Transverse colon (tissue), 3 donors: Measurements from ENCODE around the gene ABHD12.

Experiments
- EP300 ChIP-seq: sonication (generic); formaldehyde crosslinking; IDR thresholded peaks from one replicate; pipeline ENCODE4 v1.6.1; 2017; ENCODE audit warnings: antibody characterized with exemption, low read depth
- TF ChIP-seq, protein P1 (sequence below), 5 experiments: fragments of 200-600 bp in 3 of 5; fragments of 450-650 bp in 2 of 5; sonication (generic) in 3 of 5; IDR thresholded peaks; 1 replicate in 2 of 5; 2 replicates in 3 of 5; pipeline ENCODE4 v1.5.1; 2016 to 2017; ENCODE audit warnings: antibody characterized with exemption in 5 of 5, inconsistent platforms in 3 of 5, mild to moderate bottlenecking in 2 of 5, moderate library complexity in 1 of 5

DNA sequence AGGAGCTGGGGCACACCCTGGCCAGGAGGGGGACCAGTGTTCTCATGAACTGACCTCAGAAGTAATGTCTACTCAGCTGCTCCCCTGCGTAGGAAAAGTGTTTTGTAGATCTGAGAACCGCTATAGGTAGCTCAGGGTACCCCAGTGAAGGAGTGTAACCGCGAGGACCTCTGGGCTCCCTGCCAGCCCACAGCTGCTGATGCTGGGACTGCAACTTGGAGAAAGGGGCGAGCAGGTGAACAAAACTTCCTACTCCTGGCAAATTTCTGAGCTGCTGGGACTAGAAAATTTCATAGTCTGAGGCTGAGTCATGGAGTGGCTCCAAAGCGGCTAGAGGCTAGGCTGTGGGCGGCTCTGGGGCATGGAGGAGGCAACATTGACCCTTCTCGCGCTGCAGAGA lies 90.8 kb downstream of the ABHD12 start:
- no peak for TF ChIP-seq EP300
- TF ChIP-seq, protein P1, sequence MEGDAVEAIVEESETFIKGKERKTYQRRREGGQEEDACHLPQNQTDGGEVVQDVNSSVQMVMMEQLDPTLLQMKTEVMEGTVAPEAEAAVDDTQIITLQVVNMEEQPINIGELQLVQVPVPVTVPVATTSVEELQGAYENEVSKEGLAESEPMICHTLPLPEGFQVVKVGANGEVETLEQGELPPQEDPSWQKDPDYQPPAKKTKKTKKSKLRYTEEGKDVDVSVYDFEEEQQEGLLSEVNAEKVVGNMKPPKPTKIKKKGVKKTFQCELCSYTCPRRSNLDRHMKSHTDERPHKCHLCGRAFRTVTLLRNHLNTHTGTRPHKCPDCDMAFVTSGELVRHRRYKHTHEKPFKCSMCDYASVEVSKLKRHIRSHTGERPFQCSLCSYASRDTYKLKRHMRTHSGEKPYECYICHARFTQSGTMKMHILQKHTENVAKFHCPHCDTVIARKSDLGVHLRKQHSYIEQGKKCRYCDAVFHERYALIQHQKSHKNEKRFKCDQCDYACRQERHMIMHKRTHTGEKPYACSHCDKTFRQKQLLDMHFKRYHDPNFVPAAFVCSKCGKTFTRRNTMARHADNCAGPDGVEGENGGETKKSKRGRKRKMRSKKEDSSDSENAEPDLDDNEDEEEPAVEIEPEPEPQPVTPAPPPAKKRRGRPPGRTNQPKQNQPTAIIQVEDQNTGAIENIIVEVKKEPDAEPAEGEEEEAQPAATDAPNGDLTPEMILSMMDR (IDR thresholded peaks at IDR 0.05), result no peak
